CD1c-positive myeloid dendritic cell (primary cell): ENCODE results near the gene FOXD4L4.
"Not testable (repeated sequence)": the region's sequence is repeated elsewhere in the genome, so short reads cannot be mapped to it uniquely, and the experiment has no call there.

Source experiments
- DNase-seq: peaks from one replicate; pipeline ENCODE4 v3.0.0-alpha.2; 2016; ENCODE audit errors: extremely low spot score

The FOXD4L4 gene

GRCh38 chr9:65737096-65737564 lies at the start of gene FOXD4L4:
Gene FOXD4L4, plus strand, starts transcription at chr9:65737146. Its CDS starts 0 bp downstream, at chr9:65737146.
- not testable (repeated sequence) for DNase-seq

GRCh38 chr9:65703550-65703949 lies 33.4 kb upstream of the FOXD4L4 start:
- not testable (repeated sequence) for DNase-seq

- not testable (repeated sequence) for DNase-seq
Observed at GRCh38 chr9:65714445-65714844, 22.5 kb upstream of the FOXD4L4 start.

GRCh38 chr9:65738133-65738532 lies 1.2 kb downstream of the FOXD4L4 start:
- DNase-seq, result not testable (repeated sequence)
